Measurements from ENCODE around the gene TRIB2. TPM values are rescaled to one million over a fixed set of nuclear protein-coding genes. Genes with fewer than 3 reads are reported as not detected.

The TRIB2 gene
- polyA plus RNA-seq, 1 experiment, result 12.2 TPM

- peaks cover 8% of the 10 kb centered on the region; the same call in 1 of the 2 replicates for H3K9me3 ChIP-seq (ENCODE audit: control insufficient read depth, insufficient read depth, low read length)
- ChIA-PET POLR2A (interaction anchor here (1.1 to 2.4 kb wide), 5 partner anchors 181 to 609 kb away, joined by 3 to 15 read pairs (median 5); no protein-coding TSS in a partner anchor), CTCF (interaction anchor here (0.6 to 4.2 kb wide), 35 partner anchors 12 to 925 kb away, joined by 3 to 30 read pairs (median 4); no protein-coding TSS in a partner anchor)
- no peak for DNase-seq (ENCODE audit: low read depth, low spot score)
- TF ChIP-seq CTCF (IDR thresholded peaks at IDR 0.05; ENCODE audit: low read depth, low read length), result no peak
- peak overlapping the region; percentile 89 for H3K27ac ChIP-seq (ENCODE audit: low read depth, low read length)
- peak overlapping the region; percentile 74 for H3K4me3 ChIP-seq (ENCODE audit: low read depth, low read length)
- H3K27me3 ChIP-seq (ENCODE audit: control insufficient read depth, insufficient read depth, low read length), result no peaks in the 10 kb centered on the region
Observed at GRCh38 chr2:12715258-12716031, 1.3 kb upstream of the TRIB2 start.

GRCh38 chr2:12716032-12716281, 779 bp upstream of the TRIB2 start:
- Histone ChIP-seq H3K9me3 (ENCODE audit: control insufficient read depth, insufficient read depth, low read length) (peaks cover 8% of the 10 kb centered on the region; the same call in 1 of the 2 replicates), H3K27me3 (ENCODE audit: control insufficient read depth, insufficient read depth, low read length) (no peaks in the 10 kb centered on the region), H3K4me3 (ENCODE audit: low read depth, low read length) (peak overlapping the region; percentile 74), H3K27ac (ENCODE audit: low read depth, low read length) (peak overlapping the region; percentile 89)
- ChIA-PET POLR2A (interaction anchor here (1.1 to 2.4 kb wide), 7 partner anchors 14 to 610 kb away, joined by 3 to 15 read pairs (median 5); no protein-coding TSS in a partner anchor), CTCF (interaction anchor here (0.6 to 4.2 kb wide), 39 partner anchors 12 to 925 kb away, joined by 3 to 30 read pairs (median 4); no protein-coding TSS in a partner anchor)
- peak; percentile 47 for DNase-seq (ENCODE audit: low read depth, low spot score)
- peak; percentile 75 for TF ChIP-seq CTCF (IDR thresholded peaks at IDR 0.05; ENCODE audit: low read depth, low read length)

- TF ChIP-seq CTCF (IDR thresholded peaks at IDR 0.05; ENCODE audit: low read depth, low read length), result peak; percentile 50
- Histone ChIP-seq H3K27me3 (ENCODE audit: control insufficient read depth, insufficient read depth, low read length) (no peaks in the 10 kb centered on the region), H3K27ac (ENCODE audit: low read depth, low read length) (peak overlapping the region; percentile 88), H3K4me3 (ENCODE audit: low read depth, low read length) (peak overlapping the region; percentile 87), H3K9me3 (ENCODE audit: control insufficient read depth, insufficient read depth, low read length) (peaks cover 8% of the 10 kb centered on the region; the same call in 1 of the 2 replicates)
- no peak for DNase-seq (ENCODE audit: low read depth, low spot score)
- CTCF ChIA-PET, result interaction anchor here (0.6 to 4.2 kb wide), 35 partner anchors 10 to 888 kb away, joined by 3 to 30 read pairs (median 4); no protein-coding TSS in a partner anchor
- POLR2A ChIA-PET, result interaction anchor here (0.7 to 2.4 kb wide), 9 partner anchors 15 to 611 kb away, joined by 3 to 15 read pairs (median 5); no protein-coding TSS in a partner anchor
Observed at GRCh38 chr2:12717191-12718014, 667 bp downstream of the TRIB2 start.

- H3K27me3 ChIP-seq (ENCODE audit: control insufficient read depth, insufficient read depth, low read length), result no peaks in the 10 kb centered on the region
- no peak for DNase-seq (ENCODE audit: low read depth, low spot score)
- no peak for TF ChIP-seq CTCF (IDR thresholded peaks at IDR 0.05; ENCODE audit: low read depth, low read length)
- ChIA-PET CTCF (interaction anchor here (0.6 to 4.2 kb wide), 16 partner anchors 11 to 889 kb away, joined by 3 to 30 read pairs (median 6); no protein-coding TSS in a partner anchor), POLR2A (interaction anchor here (0.6 to 2.4 kb wide), 4 partner anchors 183 to 612 kb away, joined by 3 to 15 read pairs (median 6); no protein-coding TSS in a partner anchor)
- H3K9me3 ChIP-seq (ENCODE audit: control insufficient read depth, insufficient read depth, low read length), result peaks cover 8% of the 10 kb centered on the region; the same call in 1 of the 2 replicates
- peak overlapping the region; percentile 87 for H3K4me3 ChIP-seq (ENCODE audit: low read depth, low read length)
- H3K27ac ChIP-seq (ENCODE audit: low read depth, low read length), result peak overlapping the region; percentile 35
Observed at GRCh38 chr2:12718015-12718671, 1.4 kb downstream of the TRIB2 start.

Measured in AG04450 (cell line).